Stimulated activated CD4-positive, alpha-beta T cell treated with anti-CD3 and anti-CD28 coated beads, Interleukin-12 subunit alpha, Interleukin-12 subunit beta, amount 100 ng/mL, for 48 hours (primary cell): ENCODE measurements around the gene PRKAG2.

Experiments
- DNase-seq, 3 donors: peaks; one replicate each; pipeline ENCODE4 v3.0.0-alpha.2; 2020; ENCODE audit warnings: low read depth in 2 of 3, low spot score in 1 of 3

Gene PRKAG2

GRCh38 chr7:151631953-151632749 lies 244.8 kb downstream of the PRKAG2 start:
- peak; percentile 71 to 82 (median 77) for DNase-seq

- DNase-seq = peak in 1 of 3 donors; percentile 11
Measured at GRCh38 chr7:151631570-151631952, 245.4 kb downstream of the PRKAG2 start.

- DNase-seq = no peak
Measured at GRCh38 chr7:151630851-151631569, 245.9 kb downstream of the PRKAG2 start.

GRCh38 chr7:151630358-151630757 lies 246.6 kb downstream of the PRKAG2 start:
- no peak for DNase-seq

GRCh38 chr7:151629713-151630272 lies 247.1 kb downstream of the PRKAG2 start:
- no peak for DNase-seq

- no peak for DNase-seq
Measured at GRCh38 chr7:151628846-151629604, 247.9 kb downstream of the PRKAG2 start.

- no peak for DNase-seq
Measured at GRCh38 chr7:151626422-151627115, 250.3 kb downstream of the PRKAG2 start.

- DNase-seq = no peak
Measured at GRCh38 chr7:151625606-151626005, 251.3 kb downstream of the PRKAG2 start.

GRCh38 chr7:151624246-151624928 lies 252.5 kb downstream of the PRKAG2 start:
- no peak for DNase-seq

GRCh38 chr7:151623766-151624165 lies 253.1 kb downstream of the PRKAG2 start:
- no peak for DNase-seq

GRCh38 chr7:151621961-151622360 lies 255.0 kb downstream of the PRKAG2 start:
- DNase-seq = no peak

GRCh38 chr7:151616443-151617213 lies 260.3 kb downstream of the PRKAG2 start:
- no peak for DNase-seq

- no peak for DNase-seq
Measured at GRCh38 chr7:151615784-151616183, 261.1 kb downstream of the PRKAG2 start.

- DNase-seq = no peak
Measured at GRCh38 chr7:151615058-151615457, 261.9 kb downstream of the PRKAG2 start.

- no peak for DNase-seq
Measured at GRCh38 chr7:151614019-151614418, 262.9 kb downstream of the PRKAG2 start.

- no peak for DNase-seq
Measured at GRCh38 chr7:151611878-151612277, 265.0 kb downstream of the PRKAG2 start.

GRCh38 chr7:151611041-151611440 lies 265.9 kb downstream of the PRKAG2 start:
- DNase-seq = no peak

GRCh38 chr7:151608031-151608551 lies 268.8 kb downstream of the PRKAG2 start:
- DNase-seq = no peak

- no peak for DNase-seq
Measured at GRCh38 chr7:151607464-151607867, 269.4 kb downstream of the PRKAG2 start.
